ENCODE results near the gene ABITRAM. TPM values are rescaled to one million over a fixed set of nuclear protein-coding genes. Genes with fewer than 3 reads are reported as not detected.
A peak's percentile ranks its signal among the peaks of the same experiment; 100 is the strongest.

Gene ABITRAM
- total RNA-seq, 1 experiment from 2014 or later, result 23.6 TPM

DNA sequence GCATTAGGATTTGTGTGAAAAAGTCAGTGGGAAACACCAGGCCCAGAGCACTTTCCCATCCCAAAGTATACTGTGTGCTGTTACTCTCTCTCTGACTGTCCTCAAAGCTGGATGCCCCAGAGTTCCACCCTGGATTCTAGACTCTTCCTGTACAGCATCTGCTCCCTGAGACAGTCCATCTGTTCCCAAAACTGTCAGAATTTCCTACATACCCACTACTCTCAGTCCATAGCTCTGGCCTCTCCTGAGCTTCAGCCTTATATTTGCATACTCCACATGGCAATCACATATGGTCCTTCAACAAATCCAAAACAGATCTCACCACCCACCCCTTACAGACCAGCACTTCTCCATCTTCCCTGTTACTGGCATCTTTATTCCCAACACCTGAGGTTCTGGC is 9.7 kb upstream of the ABITRAM start:
- no peak overlapping the region for H2AFZ ChIP-seq
- no peaks in the 10 kb centered on the region for H3K27me3 ChIP-seq (ENCODE audit: insufficient read depth, low read depth)
- no peaks in the 10 kb centered on the region for H4K20me1 ChIP-seq (ENCODE audit: insufficient read depth)
- H3K9me3 ChIP-seq (ENCODE audit: insufficient read depth, low read depth), result no peaks in the 10 kb centered on the region
- ChIA-PET CTCF (no interaction called here), POLR2A (ENCODE audit: unreplicated experiment) (no interaction called here)
- no peak overlapping the region for H3K4me3 ChIP-seq
- BruUV-seq (replicated peaks), result no TSS peak
- intact Hi-C loops (cut with micrococcal nuclease; ENCODE audit: unreplicated experiment), result no loop called here
- TF ChIP-seq, protein P1, sequence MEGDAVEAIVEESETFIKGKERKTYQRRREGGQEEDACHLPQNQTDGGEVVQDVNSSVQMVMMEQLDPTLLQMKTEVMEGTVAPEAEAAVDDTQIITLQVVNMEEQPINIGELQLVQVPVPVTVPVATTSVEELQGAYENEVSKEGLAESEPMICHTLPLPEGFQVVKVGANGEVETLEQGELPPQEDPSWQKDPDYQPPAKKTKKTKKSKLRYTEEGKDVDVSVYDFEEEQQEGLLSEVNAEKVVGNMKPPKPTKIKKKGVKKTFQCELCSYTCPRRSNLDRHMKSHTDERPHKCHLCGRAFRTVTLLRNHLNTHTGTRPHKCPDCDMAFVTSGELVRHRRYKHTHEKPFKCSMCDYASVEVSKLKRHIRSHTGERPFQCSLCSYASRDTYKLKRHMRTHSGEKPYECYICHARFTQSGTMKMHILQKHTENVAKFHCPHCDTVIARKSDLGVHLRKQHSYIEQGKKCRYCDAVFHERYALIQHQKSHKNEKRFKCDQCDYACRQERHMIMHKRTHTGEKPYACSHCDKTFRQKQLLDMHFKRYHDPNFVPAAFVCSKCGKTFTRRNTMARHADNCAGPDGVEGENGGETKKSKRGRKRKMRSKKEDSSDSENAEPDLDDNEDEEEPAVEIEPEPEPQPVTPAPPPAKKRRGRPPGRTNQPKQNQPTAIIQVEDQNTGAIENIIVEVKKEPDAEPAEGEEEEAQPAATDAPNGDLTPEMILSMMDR (conservative IDR thresholded peaks at IDR 0.05), result no peak
- TF ChIP-seq EZH2 (IDR thresholded peaks at IDR 0.05; ENCODE audit: low read depth), result no peak
- no peak overlapping the region for H3K4me2 ChIP-seq
- no peaks in the 10 kb centered on the region for H3K79me2 ChIP-seq (ENCODE audit: low read depth)
- no peak overlapping the region for H3K27ac ChIP-seq
- H3K4me1 ChIP-seq (replicated peaks; ENCODE audit: insufficient read depth), result no peaks in the 10 kb centered on the region
- no peaks in the 10 kb centered on the region for H3F3A ChIP-seq (ENCODE audit: insufficient read depth, low read depth)
- DNase-seq, result no peak
- H3K36me3 ChIP-seq (ENCODE audit: low read depth), result peaks cover 8% of the 10 kb centered on the region; the same call in 1 of the 2 replicates
- H3K9me2 ChIP-seq (ENCODE audit: insufficient read depth), result no peaks in the 10 kb centered on the region

DNA sequence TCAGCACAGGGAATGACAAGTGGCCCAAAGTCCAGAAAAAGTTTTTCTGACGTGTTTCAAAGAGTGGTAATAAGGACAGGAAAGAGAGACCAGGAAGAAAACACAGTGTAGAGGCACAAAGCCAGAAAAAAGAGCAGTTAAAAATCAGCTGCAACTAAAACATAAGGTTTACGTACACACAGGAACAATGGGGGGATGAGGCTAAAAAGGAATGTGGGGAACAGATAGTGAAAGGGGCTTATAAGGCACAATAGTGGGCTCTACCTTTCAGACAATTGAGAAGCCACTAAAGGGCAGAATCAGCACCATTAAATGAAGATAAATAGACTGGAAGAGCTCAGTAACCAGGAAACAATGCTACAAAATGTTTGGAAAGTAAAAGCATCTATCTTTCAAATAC is 5.8 kb upstream of the ABITRAM start:
- no peak overlapping the region for H2AFZ ChIP-seq
- no peak for TF ChIP-seq EZH2 (IDR thresholded peaks at IDR 0.05; ENCODE audit: low read depth)
- TF ChIP-seq, protein P1 (conservative IDR thresholded peaks at IDR 0.05), result no peak
- ChIA-PET POLR2A (ENCODE audit: unreplicated experiment) (no interaction called here), CTCF (interaction anchor here (0.6 kb wide), 1 partner anchor 260 kb away, joined by 4 read pairs; no protein-coding TSS in a partner anchor)
- no TSS peak for BruUV-seq (replicated peaks)
- no peak overlapping the region for H3K4me2 ChIP-seq
- H3K79me2 ChIP-seq (ENCODE audit: low read depth), result peaks cover 29% of the 10 kb centered on the region
- H3K36me3 ChIP-seq (ENCODE audit: low read depth), result no peaks in the 10 kb centered on the region; the same call in 1 of the 2 replicates
- H4K20me1 ChIP-seq (ENCODE audit: insufficient read depth), result no peaks in the 10 kb centered on the region
- no peak overlapping the region for H3K4me3 ChIP-seq
- H3K9me2 ChIP-seq (ENCODE audit: insufficient read depth), result no peaks in the 10 kb centered on the region
- DNase-seq, result no peak
- H3F3A ChIP-seq (ENCODE audit: insufficient read depth, low read depth), result peaks cover 1% of the 10 kb centered on the region; the same call in 1 of the 2 replicates
- H3K27ac ChIP-seq, result no peak overlapping the region
- H3K27me3 ChIP-seq (ENCODE audit: insufficient read depth, low read depth), result no peaks in the 10 kb centered on the region
- H3K4me1 ChIP-seq (replicated peaks; ENCODE audit: insufficient read depth), result peaks cover 12% of the 10 kb centered on the region
- no peaks in the 10 kb centered on the region for H3K9me3 ChIP-seq (ENCODE audit: insufficient read depth, low read depth)
- intact Hi-C loops (cut with micrococcal nuclease; ENCODE audit: unreplicated experiment), result no loop called here

DNA sequence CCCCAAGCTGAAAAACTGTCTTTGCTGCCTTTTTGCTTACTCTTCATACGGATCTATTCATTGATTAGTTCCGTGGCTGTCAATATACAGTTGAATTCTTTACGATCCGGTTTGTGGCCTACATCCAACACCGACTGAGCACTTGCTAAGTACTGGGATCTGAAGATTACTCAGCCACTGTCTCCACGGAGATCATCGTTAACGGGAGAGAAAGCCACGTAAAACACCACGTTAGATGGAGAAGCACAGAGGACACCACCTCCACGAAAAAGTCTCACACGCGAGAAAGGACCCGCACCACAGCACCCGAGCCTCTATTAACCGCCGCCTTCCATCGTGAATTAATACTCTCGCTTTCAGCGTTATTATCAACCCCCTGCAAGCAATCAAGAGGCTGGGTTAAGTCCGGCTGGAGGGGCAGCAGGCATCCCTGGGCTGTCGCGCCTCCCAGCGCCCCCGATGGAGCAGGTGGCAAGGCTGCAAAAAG is 926 bp upstream of the ABITRAM start:
- DNase-seq, result no peak
- H3K27ac ChIP-seq, result peak overlapping the region; percentile 80
- POLR2A ChIA-PET (ENCODE audit: unreplicated experiment), result no interaction called here
- H3K4me1 ChIP-seq (replicated peaks; ENCODE audit: insufficient read depth), result peaks cover 20% of the 10 kb centered on the region
- no peaks in the 10 kb centered on the region for H4K20me1 ChIP-seq (ENCODE audit: insufficient read depth)
- peak overlapping the region; percentile 96 for H3K4me2 ChIP-seq
- H3K36me3 ChIP-seq (ENCODE audit: low read depth), result peaks cover 7% of the 10 kb centered on the region; the same call in 1 of the 2 replicates
- intact Hi-C loops (cut with micrococcal nuclease; ENCODE audit: unreplicated experiment), result loop anchor here (10.0 kb wide), 2 partner anchors 262 to 412 kb away; no protein-coding TSS in a partner anchor
- peak overlapping the region; percentile 99 for H2AFZ ChIP-seq
- TF ChIP-seq EZH2 (IDR thresholded peaks at IDR 0.05; ENCODE audit: low read depth), result no peak
- TF ChIP-seq, protein P1 (conservative IDR thresholded peaks at IDR 0.05), result no peak
- H3K79me2 ChIP-seq (ENCODE audit: low read depth), result peaks cover 48% of the 10 kb centered on the region
- H3K4me3 ChIP-seq, result peak overlapping the region; percentile 99
- peaks cover 14% of the 10 kb centered on the region; the same call in 1 of the 2 replicates for H3F3A ChIP-seq (ENCODE audit: insufficient read depth, low read depth)
- no peaks in the 10 kb centered on the region for H3K9me2 ChIP-seq (ENCODE audit: insufficient read depth)
- BruUV-seq (replicated peaks), result TSS peak; percentile 65
- H3K27me3 ChIP-seq (ENCODE audit: insufficient read depth, low read depth), result no peaks in the 10 kb centered on the region
- no peaks in the 10 kb centered on the region for H3K9me3 ChIP-seq (ENCODE audit: insufficient read depth, low read depth)
- CTCF ChIA-PET, result no interaction called here

All from PC-9 (cell line).